ENCODE measurements around the gene UBR4. TPM values are rescaled to one million over a fixed set of nuclear protein-coding genes. Genes with fewer than 3 reads are reported as not detected.

Gene UBR4
- total and polyA plus RNA-seq, 10 of the 15 experiments (the other 5 are each of a cell fraction or from before 2014, with no cell fraction given) = 34.2 to 124 (median 56.2) TPM

- ChIA-PET POLR2A (no interaction called here), CTCF (interaction anchor here (0.7 kb wide), 1 partner anchor 77 kb away, joined by 3 read pairs; no protein-coding TSS in a partner anchor), SMC1A (ENCODE audit: uncharacterized antibody, unreplicated experiment) (interaction anchor here (1.0 to 1.8 kb wide), 3 partner anchors 10 to 36 kb away, joined by 3 to 5 read pairs (median 3); no protein-coding TSS in a partner anchor), RAD21 (ENCODE audit: unreplicated experiment) (interaction anchor here (1.4 to 2.2 kb wide), 2 partner anchors 15 to 76 kb away, joined by 3 to 5 read pairs; no protein-coding TSS in a partner anchor)
- Histone ChIP-seq H3K27me3 (replicated peaks in 1 of 2; ENCODE audit: control insufficient read depth in 2 of 2, insufficient read depth in 2 of 2, low read length in 1 of 2) (no peaks in the 10 kb centered on the region), H3K79me2 (ENCODE audit: control insufficient read depth, insufficient read depth, low read length) (peaks cover 1% of the 10 kb centered on the region; the same call in 1 of the 2 replicates), H3K4me3 (no peak overlapping the region), H3K9ac (ENCODE audit: control insufficient read depth, insufficient read depth, low read length) (no peak overlapping the region), H2AFZ (ENCODE audit: control insufficient read depth, low read depth, low read length) (no peak overlapping the region), H3K27ac (ENCODE audit: control insufficient read depth, insufficient read depth) (no peak overlapping the region), H3K4me1 (ENCODE audit: control insufficient read depth, insufficient read depth, low read length) (peaks cover 28% of the 10 kb centered on the region), H3K4me2 (ENCODE audit: control insufficient read depth, insufficient read depth) (no peak overlapping the region), H3K9me3 (replicated peaks; ENCODE audit: control insufficient read depth, insufficient read depth, low read length) (no peaks in the 10 kb centered on the region), H4K20me1 (ENCODE audit: control insufficient read depth, insufficient read depth) (no peaks in the 10 kb centered on the region), H3K36me3 (ENCODE audit: control insufficient read depth in 2 of 2, insufficient read depth in 2 of 2, low read length in 1 of 2) (peaks cover 23 to 60% of the 10 kb centered on the region in 2 experiments)
- intact Hi-C loops (cut with micrococcal nuclease; ENCODE audit: unreplicated experiment) = no loop called here
- no peak for DNase-seq (ENCODE audit: low read depth, low spot score)
- in situ Hi-C loops (cut with MboI) = no loop called here
- 98% methylated on average over 10 of the region's 10 CpGs for WGBS (ENCODE audit: insufficient coverage, insufficient replicate concordance, low lambda C conversion rate, missing lambda C conversion rate)
- no peak for ATAC-seq
- FAIRE-seq = no peak
- TF ChIP-seq FOXK2 (IDR thresholded peaks at IDR 0.05) (no peak), ATF7 (IDR thresholded peaks at IDR 0.05; ENCODE audit: low read depth) (no peak), SIN3A (IDR thresholded peaks at IDR 0.05; ENCODE audit: low read depth, low read length) (no peak), ZBTB40 (IDR thresholded peaks at IDR 0.05; ENCODE audit: borderline replicate concordance) (no peak), TCF3 (IDR thresholded peaks at IDR 0.05; ENCODE audit: borderline replicate concordance, insufficient read depth, low read depth, low read length) (no peak), RFX5 (IDR thresholded peaks at IDR 0.05; ENCODE audit: low read depth, low read length) (no peak)
- BruUV-seq (replicated peaks) = no TSS peak
These were observed 45.6 kb downstream of the UBR4 start for GRCh38 chr1:19164274-19165015.

Measured in GM12878 (cell line).